ENCODE results near the gene TUT4.
A peak's percentile ranks its signal among the peaks of the same experiment; 100 is the strongest.
"Not testable (repeated sequence)": the region's sequence is repeated elsewhere in the genome, so short reads cannot be mapped to it uniquely, and the experiment has no call there.

Gene TUT4

GRCh38 chr1:52578066-52578465 lies 25.2 kb upstream of the TUT4 start:
- H3K27ac ChIP-seq, result not testable (repeated sequence)

DNA sequence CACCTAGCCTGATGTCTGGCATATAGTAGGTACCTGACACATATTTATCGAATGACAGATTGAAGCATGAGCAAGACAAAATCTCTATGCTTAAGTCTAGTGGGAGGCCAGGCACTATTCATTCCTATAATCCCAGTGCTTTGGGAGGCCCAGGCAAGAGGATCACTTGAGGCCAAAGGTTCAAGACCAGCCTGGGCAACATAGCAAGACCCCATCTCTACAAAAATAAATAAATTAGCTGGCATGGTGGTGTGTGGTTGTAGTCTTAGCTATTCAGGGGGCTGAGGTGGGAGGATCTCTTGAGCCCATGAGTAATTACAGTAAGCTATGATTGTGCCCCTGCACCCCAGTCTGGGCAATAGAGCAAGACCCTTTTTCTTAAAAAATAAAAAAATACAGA lies 23.2 kb upstream of the TUT4 start:
- Histone ChIP-seq H3K4me3 (no peak overlapping the region), H3K27ac (no peak overlapping the region)

More at GRCh38 chr1:52578066-52578465, 25.2 kb upstream of the TUT4 start:
- not testable (repeated sequence) for H3K4me3 ChIP-seq

GRCh38 chr1:52574594-52574993 lies 21.7 kb upstream of the TUT4 start:
- H3K27ac ChIP-seq, result peak overlapping the region in 8 of 21 experiments; percentile 6 to 52 (median 14)
- H3K4me3 ChIP-seq, result no peak overlapping the region

DNA sequence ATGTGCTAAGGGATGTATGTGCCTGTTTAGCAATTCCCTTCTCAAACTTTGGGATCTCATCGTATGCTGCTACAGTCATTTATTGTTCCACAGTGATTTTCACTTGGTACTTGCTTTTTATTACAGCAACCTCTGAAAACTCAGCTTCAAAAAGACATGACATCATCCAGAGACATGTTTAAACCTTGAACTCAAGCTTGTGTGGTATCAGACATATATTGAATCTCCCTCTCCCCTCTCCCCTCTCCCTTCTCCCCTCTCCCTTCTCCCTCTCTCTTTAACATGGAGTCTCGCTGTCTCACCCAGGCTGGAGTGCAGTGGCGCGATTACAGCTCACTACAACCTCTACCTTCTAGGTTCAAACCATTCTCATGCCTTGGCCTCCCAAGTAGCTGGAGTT lies 19.5 kb upstream of the TUT4 start:
- Histone ChIP-seq H3K27ac (no peak overlapping the region), H3K4me3 (no peak overlapping the region)

- no peak overlapping the region for H3K27ac ChIP-seq
- H3K4me3 ChIP-seq, result no peak overlapping the region
Measured at GRCh38 chr1:52571783-52572182, 18.9 kb upstream of the TUT4 start.

- Histone ChIP-seq H3K27ac (no peak overlapping the region), H3K4me3 (no peak overlapping the region)
Measured at GRCh38 chr1:52569449-52570210, 16.7 kb upstream of the TUT4 start.

DNA sequence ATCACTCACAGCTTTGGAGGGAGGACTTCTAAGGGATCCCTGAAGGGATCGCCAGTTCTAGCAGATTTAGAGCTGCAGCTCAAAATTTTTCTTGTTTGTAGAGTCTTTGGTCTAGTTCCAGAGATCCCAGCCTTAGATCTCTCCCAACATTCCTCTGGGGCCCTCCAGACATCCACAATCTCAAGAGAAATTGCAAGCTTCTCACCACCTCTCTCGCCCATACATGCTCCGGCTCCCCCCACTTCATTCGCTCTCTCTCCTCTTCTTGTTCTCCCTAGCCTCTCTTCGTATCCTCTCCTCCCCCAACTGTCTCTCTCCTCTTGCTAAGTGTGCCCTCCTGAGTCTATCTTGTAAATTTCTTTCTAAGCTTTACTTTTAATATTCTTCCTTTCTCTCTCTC lies 15.1 kb upstream of the TUT4 start:
- no peak overlapping the region for H3K4me3 ChIP-seq
- H3K27ac ChIP-seq, result no peak overlapping the region

GRCh38 chr1:52562766-52563165 lies 9.9 kb upstream of the TUT4 start:
- Histone ChIP-seq H3K27ac (no peak overlapping the region), H3K4me3 (no peak overlapping the region)

DNA sequence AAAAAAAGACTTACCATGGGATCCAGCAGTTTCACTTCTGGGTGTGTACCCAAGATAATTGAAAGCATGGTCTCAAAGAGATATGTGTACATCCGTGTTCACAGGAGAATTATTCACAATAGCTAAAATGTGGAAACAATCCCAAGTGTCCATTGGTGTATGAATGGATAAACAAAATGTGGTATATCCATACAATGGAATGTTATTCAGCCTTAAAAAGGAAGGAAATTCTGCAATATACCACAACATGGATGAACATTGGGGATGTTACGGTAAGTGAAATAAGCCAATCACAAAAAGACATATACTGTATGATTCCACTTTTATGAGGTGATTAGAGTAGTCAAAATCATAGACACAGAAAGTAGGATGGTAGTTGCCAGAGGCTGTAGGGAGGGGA lies 7.0 kb upstream of the TUT4 start:
- Histone ChIP-seq H3K27ac (no peak overlapping the region), H3K4me3 (no peak overlapping the region)

GRCh38 chr1:52558941-52559340 lies 6.0 kb upstream of the TUT4 start:
- H3K4me3 ChIP-seq, result no peak overlapping the region
- no peak overlapping the region for H3K27ac ChIP-seq

- Histone ChIP-seq H3K4me3 (no peak overlapping the region), H3K27ac (no peak overlapping the region)
Measured at GRCh38 chr1:52556641-52557360, 3.9 kb upstream of the TUT4 start.

DNA sequence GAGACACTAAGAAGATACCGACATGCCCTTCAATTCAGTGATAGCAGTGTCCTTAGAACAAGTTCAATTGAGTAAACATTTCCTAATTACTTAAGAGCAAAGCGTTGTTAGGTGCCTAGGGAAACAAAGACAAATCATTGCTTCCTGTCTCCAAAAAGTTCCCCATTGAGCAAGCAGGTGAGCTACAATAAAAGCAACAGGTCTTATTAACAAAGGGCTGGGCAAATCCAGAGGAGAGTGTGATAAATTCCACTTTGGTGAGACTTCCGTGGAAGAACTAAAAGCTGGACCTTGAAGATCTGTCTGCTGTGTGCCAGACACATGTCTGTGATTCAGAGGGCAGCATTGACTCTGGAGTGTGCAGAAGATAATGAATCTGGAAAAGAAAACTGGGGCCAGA lies 1.9 kb upstream of the TUT4 start:
- Histone ChIP-seq H3K4me3 (no peak overlapping the region), H3K27ac (peak overlapping the region in 4 of 21 experiments; percentile 23 to 91 (median 72))

DNA sequence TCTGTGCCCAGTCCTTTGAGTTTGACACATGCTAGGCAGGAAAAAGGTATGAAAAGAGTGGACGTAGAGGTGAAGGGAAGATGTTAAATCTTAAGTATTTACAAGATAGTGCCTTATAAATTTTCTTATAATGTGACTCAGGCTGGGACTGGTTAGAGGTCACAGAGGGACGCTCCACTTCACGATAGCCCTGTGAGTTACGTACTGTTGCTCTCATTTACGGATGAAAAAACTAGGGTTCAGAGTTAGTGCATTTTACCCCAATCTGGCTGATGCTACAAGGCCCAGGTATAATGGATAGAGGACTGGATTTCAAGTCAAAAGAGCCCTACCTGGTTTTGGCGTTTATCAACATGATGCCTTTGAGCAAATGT lies 1.4 kb upstream of the TUT4 start:
- Histone ChIP-seq H3K27ac (peak overlapping the region in 9 of 21 experiments; percentile 23 to 93 (median 90)), H3K4me3 (peak overlapping the region in 3 of 7 experiments; percentile 63 to 95 (median 86))

DNA sequence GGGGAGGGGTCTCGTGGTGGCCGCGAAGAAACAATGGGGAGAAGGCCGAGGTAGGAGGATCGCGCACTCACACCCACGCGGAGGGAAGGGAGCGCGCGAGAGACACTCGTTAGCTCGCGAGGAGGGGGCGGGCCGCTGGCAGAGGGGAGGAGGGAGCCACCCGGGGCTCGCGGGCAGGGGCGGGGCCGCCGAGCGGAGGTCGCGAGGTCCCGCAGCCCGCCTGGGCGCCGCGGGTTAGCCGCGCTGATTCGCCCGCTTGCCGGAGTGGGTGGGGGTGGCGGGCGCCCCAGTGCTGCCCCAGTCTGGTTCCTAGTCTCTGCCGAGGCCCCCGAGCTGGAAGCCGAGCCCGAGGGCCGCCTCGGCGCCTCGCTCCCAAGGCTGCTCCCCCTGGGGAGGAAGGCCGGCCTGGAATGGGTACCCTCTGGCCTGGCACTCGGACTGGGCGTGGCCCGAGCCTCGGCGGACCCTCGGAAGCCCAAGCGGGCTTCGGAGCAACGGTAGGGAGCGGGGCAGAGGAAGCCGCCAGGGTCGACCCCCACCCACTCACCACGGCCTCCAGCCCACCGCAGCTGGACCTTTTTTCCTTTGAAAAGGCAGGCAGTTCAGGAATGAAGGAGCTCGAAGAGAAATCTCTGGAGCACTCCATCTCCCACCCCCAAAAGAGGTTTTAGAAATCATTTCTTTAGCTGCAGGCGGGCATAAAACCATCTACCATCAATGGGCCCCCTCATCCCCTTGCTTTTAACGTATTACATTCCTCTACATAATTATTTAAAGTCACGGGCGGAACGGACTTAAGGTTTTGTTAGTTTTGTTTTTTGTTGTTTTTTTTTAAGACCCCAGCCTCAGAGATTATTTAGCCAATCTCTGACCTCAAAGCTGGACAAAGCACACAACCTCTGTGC lies 722 bp upstream of the TUT4 start:
- Histone ChIP-seq H3K4me3 (peak overlapping the region; percentile 63 to 95 (median 86)), H3K27ac (peak overlapping the region; percentile 53 to 97 (median 90))

DNA sequence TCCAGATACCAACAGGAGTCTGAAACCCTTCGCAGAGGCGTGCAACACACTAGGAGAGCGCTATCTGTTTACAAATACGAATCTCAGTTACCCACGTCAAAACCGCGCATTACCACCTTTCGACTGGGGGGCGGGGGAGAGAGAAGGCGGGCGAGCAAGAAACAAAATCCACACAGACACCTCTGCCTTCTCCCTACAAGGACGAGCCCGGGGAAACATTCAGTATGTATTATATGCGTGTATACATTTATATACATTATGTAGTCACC lies 722 bp downstream of the TUT4 start:
- Histone ChIP-seq H3K27ac (peak overlapping the region in 20 of 21 experiments; percentile 78 to 97 (median 90)), H3K4me3 (peak overlapping the region; percentile 63 to 95 (median 86))

DNA sequence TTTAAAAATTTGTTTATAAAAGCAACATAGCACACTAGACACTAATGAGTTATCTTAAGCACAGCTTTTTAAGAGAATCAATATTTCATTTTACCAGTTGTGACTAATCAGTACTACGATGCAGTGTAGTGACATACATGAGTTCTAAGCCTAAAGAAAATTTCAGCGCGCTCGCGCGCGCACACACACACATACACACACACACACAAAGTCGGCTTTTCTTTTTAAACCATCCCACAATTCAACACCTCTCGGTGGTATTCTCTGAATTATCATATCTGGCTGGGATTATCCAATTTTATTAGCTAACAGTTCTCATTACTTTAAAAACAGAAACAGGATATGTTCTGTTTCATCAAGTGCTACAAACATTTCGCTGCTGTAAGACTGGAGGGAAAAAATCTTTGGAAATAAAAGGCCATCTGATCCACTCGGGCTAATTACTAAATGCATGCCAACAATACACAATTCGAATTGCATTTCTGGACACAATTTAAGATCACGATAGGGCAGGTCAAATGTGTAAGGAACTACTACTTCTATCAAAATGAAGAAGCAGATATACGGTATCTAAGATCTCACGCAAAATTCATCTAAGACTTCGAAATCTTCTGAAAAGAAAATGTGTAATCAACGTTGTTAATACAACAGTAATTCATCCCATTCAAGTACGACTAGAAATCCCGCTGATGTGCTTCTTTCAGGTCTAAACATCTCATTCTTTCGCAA lies 1.2 kb downstream of the TUT4 start:
- peak overlapping the region; percentile 63 to 95 (median 86) for H3K4me3 ChIP-seq
- peak overlapping the region in 17 of 21 experiments; percentile 88 to 97 (median 90) for H3K27ac ChIP-seq

DNA sequence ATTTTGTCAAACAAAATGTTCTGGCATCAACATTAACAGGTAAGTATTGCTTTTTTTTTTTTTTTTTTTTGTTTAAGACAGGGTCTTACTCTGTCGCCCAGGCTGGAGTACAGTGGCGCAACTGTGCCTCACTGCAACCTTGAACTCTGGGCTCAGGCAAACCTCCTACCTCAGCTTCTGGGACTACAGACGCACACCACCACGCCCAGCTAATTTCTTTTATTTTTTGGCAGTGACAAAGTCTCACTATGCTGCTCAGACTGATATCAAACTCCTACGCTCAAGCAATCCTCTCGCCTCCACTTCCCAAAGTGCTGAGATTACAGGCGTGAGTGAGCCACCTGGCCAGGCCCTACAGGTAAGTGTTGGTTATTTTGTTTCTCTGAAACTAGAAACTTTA lies 2.4 kb downstream of the TUT4 start:
- Histone ChIP-seq H3K27ac (peak overlapping the region in 1 of 21 experiments; percentile 90), H3K4me3 (no peak overlapping the region)

DNA sequence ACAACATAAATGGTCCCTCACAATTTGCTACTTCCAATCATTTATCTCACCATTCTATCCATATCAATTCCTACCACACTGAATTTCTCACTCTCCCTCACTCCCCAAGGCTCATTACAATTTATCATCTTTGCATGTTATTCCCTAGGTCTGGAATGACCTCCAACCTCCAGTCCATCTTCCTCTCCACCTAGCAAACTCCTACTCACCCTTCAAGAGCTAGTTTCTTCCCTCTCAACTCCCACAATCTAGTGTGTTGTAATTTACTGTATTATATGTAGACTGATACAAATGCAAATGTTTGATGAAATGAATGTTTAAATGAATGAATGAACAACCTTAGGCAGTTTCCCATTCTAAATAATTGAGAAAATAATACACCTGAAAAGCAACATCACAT lies 3.6 kb downstream of the TUT4 start:
- no peak overlapping the region for H3K4me3 ChIP-seq
- H3K27ac ChIP-seq, result no peak overlapping the region

DNA sequence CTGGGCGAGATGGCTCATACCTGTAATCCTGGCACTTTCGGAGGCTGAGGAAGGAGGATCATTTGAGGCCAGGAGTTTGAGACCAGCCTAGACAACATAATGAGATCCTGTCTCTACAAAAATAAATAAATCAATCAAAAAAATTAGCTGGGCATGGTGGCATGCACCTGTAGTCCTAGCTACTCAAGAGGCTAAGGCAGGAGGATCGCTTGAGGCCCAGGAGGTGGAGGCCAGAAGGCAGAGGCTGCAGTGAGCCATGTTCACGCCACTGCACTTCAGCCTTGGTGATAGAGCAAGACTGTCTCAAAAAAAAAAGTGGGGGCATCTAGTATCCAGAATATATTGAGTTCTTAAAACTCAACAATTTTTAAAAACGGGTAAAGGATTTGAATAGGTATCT lies 6.0 kb downstream of the TUT4 start:
- Histone ChIP-seq H3K27ac (no peak overlapping the region), H3K4me3 (no peak overlapping the region)
